NCI-H510A (cell line): Measurements from ENCODE around the gene MPRIP.

Experiments used
- DNase-seq: peaks from one replicate; lab custom pipeline; 2025; lab: John Stamatoyannopoulos, UW

The MPRIP gene

DNA sequence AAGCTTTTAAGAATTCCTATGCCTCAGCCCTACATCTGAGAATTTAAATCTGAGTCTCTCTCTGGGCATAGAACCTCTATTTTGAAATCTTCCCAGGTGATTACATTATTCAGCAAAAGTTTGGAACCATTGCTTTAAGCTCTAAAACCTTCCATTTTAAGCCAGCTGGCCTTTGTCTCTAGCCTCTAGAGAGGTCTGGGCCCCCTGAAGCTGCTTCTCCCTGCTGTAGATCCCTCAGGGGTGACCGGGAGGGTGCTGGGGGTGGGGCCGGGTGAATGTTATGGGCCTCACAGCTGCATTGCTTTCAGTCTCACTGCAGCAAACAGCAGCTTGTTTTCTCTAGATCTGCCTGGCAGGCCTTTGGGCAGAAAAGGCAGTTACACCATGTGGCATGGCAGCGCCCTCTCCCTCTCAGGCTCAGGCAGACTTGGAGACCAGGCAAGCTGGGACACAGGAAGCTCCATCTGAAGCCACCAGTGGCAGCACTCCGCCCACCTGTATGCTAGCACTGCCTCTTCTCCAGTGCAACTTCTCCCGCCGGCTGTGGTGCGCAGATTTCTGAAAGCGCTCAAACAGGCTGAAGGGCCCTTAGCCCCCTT is 66.3 kb downstream of the MPRIP start:
- DNase-seq: peak; percentile 38

DNA sequence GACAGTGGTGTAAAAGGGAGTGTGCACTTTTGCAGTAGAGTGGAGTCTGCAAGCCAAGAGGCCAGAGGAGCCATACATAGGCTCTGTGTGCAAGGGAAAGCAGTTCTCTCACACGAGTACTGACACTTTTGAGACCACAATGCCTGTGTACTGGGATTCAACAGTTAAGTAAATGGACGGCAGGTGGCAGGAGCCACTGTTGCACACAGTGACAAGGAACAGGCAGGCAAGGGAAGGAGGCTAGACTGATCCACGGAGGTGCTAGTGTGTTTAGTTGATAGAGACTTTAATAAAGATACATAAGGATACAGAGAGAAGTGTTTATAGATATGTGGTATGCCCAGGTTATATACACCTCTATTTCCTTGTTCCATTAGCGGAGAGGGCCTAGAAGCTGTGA is 67.0 kb downstream of the MPRIP start:
- DNase-seq: no peak

DNA sequence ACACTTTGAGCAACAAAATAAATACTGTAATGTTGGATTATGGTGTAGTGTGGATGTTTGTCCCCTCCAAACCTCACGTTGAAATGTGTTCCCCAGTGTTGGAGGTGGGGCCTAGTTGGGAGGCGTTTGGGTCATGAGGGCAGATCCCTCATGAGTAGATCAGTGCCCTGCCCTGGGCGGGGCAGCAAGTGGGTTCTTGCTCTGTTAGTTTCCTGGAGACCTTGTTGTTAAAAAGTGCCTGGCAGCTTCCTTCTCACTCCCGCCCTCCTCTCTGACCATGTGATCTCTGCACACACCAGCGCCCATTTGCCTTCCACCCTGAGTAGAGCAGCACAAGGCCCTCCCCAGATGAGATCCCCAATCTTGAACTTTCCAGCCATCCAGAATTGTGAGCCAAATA is 67.7 kb downstream of the MPRIP start:
- no peak for DNase-seq

DNA sequence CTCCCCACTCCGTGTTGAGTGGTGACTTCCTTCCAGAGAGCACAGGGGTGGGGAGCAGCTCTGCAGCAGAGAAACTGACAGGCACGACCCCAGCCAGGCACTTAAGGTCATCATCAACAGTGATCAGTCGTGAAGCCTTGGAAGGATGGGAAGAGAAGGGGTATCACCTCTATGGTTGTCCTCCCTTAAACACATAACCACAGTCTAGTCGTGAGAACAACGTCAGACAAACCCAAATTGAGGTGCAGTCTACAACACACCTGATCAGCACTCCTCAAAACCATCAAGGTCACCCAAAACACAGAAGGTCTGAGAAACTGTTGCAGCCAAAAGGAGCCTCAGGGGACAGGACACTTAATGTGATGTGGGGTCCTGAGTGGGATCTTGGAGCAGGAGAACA is 68.3 kb downstream of the MPRIP start:
- DNase-seq: no peak

DNA sequence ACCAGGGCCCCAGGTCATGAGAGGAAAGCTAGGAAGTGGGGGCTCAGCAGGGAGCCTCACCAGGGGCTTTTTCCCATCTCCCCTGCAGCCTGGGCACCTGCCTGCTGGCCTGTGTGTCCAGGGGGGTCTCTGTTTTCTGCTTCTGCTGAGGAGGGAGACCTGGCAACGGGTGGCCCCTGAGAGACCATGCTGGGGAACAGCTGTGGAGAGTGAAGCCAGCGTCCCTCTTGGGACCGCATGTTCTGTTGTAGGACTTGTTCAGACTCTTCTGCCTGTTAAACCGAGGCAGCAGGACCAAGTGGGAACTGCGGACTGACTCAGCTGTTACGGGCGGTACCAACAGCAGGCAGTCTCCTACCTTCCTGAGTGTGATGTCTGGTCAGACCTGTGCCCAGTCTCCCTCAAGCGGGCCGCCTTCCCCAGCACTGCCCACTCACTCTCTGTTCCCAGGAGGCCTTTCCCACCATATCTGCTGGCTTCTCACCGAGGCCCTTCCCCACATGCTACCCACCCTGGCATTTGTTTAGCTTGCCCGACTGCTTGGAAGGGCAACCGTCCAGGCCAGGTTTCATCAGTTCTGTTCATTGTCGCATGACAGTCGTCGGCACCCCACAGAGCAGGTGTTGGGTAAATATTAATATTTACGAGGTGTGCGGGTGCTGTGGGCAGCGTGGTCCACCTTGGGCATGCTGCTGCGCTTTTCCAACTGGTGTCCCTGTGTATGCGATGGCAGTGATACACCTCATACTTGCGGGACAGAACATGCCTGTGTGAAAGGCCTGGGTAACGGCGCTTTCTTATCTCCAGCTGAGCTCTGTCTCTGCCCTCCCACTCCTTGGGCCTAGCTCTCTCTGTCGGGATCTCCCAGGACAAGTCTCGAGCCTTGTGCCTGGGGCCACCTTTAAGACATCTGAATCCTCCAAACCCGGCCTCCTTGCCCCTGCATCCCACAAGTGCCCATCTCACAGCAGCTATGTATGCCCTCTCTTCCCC is 69.4 kb downstream of the MPRIP start:
- DNase-seq: no peak

DNA sequence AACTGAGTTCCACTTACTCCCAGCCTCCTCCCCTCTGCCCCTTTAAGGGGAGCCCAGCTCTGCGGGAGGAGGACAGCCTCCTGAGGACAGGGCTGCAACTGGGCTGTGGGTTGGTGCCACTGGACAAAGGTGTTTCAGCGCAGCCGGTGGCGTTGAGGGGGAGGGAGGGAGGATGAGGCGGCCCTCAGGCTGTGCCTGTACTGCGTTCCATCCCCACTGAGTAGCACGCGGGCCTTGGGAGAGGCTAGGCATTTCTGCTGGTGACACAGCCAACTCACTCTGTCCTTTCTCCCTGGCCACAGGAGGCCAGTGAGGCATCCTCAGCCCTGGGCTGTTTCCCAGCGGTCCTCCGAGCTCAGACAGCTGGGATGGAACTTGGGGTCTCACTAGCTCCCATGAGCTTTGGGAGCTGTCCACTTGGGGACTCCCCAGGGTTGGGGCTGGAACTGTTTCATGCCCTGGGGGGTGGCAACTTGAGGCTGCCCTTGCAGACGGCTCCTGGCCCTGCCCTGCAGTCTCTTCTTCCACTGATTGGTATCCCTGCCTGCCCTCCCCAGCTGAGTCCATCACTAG is 70.5 kb downstream of the MPRIP start:
- DNase-seq: no peak

DNA sequence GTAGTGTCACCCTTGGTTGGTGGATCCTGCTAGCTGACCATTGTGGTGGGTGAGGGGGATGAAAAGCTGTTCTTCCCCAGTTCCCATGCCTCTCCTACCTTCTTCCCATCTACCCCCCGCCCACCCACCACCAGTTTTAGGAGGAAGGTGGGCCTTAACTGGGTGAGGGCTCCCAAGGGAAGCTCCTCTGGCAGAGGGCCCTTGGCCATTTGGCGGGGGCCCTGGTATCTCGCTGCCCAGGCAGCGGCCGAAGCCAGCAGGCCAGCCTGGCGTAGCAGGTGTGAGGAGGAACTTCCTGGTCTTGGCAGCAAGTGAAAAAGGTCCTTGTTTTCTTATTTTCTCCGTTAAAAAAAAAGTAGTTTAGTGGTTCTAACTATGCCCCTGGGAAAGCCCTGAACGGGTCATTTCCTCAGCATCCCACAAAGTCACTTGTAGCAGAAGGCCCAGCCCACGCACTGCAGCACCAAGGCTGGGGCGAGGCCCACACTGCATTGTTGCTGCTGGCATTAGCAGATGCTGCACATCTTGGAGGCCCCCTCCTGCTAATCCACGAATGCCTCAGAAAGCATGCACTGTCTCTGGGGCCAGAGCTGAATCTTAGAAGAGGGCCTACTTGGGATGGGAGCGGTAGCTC is 72.5 kb downstream of the MPRIP start:
- DNase-seq: no peak

DNA sequence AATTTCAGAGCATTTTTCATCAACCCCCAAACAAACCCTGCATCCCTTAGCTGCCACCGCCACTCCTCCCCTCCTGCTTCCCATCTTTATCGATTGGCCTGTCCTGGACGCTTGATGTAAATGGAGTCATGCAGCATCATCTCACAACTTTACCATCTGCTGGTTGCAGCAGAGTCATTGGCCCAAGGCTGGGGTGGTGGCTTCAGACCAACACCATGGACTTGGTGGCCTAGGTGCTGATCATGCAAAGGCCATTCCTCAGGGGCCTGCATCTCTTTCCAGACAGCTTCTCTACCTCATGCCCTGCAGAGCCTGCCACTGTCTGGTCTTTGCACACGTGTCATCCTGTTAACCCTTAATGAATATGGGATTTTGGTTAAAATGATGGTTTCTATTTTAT is 73.4 kb downstream of the MPRIP start:
- no peak for DNase-seq

DNA sequence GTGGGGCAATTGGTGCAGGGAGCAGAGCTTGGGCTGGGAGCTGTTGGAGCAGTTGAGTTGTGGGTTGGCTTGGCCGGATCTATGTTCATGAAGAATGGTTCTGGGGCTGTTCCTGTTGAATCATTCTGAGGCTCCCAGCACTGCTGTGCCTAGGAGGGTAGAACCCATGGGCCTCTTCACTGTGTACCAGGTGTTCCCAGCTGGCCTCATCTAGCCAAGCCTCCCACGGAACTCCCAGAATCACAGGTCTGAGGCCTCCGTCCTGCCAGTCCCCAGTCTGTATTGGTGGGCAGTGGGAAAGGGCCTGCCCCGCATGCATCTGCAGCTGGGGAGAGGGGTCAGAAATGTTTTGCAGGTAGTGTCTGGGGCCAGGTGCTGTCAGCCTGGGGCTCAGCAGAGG is 74.1 kb downstream of the MPRIP start:
- DNase-seq: no peak

DNA sequence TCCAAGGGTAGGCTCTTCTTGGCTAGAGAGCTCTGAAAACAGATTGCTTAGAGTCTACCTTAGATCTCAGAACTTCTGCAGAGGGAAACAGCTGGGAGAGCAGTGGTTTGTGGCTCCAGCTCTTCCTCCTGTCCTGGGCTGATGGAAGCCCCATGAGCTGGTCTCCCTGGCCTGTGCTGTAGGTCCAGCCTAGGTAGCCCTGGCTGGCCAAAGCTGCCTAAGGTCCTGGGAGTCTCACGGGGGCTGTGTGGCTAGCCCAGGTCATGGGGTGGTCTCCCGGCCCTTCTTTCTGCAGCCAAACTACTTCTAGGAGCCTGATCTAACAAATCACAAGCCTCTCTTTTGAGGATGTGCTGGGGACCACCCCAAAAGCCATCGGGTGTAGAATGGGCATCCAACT is 75.7 kb downstream of the MPRIP start:
- no peak for DNase-seq

DNA sequence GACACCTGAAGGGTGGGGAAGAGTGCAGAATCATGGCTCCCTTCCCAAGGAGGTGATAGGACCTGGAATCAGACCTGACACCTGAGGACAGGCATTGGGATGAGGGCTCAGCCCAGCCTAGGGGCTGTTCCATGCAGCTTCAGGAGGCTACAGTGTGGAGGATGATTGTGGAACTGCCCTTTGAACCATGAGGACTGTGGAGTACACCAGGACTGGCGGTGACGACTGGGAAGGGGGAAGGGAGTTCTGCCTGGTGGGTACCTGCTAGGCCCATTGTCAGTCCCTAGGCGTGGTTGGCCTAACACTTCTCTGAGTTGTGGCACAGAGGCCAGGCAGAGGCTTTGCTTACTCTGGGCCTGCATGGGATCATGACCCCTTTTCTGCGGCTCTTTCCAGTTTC is 76.1 kb downstream of the MPRIP start:
- DNase-seq: no peak

DNA sequence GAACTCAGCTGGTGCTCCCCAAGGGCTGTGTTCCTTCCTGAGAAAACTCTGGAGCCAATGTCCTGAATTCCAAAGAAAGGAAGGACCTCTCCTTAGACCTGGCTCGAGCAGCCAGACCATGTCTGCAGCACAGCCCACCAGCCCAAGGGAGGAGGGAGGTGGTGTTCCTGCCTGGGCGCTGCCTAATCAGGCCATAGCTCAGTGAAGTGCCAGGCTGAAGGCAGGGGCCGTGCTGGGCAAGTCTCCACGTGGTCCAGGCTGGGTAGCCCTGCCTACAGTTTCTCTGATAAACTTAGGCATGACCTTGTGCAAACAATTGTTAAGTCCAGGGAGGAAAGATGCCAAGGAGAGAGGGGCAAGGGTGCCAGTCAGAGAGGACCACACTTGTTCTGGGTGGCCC is 76.8 kb downstream of the MPRIP start:
- DNase-seq: no peak

DNA sequence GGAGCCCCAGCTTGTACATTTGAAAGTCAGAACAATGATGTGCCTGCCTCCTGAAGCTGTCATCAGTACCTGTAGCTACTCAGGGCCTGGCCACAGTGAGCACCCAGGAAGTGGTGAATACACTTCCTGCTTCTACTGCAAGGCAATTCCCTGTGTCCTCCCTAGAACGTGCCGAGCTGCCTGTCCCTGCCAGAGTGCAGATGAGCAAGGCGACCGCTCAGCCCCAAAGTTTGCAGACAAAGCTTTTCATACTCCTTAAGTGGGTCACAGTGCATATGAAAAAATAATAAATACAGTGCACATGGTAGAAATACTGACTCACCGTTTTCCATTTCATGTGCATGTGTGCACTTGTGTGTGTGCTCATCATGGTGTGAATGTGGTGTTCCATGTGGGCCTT is 77.3 kb downstream of the MPRIP start:
- no peak for DNase-seq

DNA sequence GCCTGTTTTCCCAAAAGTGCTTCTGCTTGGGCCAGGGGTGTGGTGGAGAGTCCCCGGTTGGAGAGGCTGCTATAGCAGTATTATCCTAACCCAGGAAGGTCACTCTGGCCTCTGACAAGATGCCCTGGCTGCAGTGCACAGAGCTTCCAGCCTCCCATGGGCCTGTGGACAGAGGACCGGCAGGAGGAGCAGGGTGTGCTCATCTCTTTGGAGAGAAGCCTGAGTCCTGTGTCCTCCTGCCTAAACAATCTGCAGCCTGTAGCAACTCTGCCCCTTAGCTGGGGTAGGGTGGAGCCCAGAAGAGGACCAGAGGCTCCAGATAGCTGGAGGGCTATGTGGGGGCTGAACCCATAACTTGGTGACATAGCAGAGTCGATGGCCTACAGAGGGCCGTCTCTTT is 78.0 kb downstream of the MPRIP start:
- no peak for DNase-seq

DNA sequence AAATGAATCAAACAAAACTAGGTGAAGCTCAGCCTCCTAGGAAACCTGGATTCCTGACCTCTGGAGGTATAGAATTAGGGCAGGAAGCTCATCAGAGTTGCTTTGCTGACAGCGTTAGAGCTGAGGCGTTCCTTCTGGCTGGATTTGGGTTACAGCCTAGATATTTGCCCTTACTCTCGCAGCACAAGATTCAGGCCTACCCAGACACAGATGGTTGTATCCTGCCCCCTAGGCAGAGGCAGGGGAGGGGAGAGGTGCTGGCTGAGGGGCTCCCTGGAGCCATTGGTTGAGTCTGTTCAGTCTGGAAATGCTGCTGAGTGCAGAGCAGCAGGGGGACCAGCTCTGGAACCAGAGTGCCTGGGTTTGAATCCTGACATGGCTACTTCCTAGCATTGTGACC is 78.4 kb downstream of the MPRIP start:
- DNase-seq: no peak

DNA sequence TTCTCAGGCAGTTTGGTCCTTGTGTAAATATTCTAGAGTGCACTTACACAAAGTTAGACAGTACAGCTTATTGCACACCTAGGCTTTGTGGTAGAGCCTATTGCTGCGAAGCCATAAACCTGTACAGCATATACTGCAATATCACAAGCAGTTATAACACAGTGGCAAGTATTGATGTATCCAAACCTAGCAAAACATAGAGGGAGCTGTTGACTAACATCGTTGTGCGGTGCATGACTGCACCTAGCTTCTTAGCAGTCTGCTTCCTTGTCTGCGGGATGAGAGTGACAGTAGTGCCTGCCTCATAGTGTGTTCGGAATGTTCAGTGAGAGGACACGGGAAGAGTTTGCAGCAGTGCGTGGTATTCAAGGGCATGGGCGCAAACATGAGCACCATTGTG is 78.9 kb downstream of the MPRIP start:
- DNase-seq: no peak

DNA sequence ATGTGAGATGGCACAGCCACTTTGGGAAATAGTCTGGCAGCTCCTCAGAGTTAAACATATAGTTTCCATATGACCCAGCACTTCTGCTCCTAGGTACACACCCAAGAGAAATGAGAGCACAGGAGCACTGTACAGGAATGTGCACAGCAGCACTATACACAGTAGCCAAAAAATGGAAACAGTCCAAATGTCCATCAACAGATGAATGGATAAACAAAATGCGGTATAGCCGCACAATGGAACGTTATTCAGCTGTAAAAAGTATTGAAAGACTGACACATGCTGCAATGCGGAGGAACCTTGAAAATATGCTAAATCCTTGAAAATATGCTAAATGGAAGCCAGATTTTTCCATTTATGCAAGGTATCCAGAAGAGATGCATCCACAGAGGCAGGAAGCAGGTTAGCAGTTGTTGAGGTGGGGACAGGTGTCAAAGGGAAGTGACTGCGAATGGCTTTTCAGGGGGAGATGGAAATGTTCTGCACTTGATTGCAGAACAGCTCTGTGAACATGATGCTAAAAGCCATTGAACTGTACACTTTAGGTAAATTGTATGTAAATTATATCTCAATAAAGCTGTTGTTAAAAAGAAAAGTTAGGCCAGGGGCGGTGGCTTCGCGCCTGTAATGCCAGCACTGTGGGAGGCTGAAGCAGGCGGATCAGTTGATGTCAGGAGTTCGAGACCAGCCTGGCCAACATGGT is 80.7 kb downstream of the MPRIP start:
- no peak for DNase-seq

DNA sequence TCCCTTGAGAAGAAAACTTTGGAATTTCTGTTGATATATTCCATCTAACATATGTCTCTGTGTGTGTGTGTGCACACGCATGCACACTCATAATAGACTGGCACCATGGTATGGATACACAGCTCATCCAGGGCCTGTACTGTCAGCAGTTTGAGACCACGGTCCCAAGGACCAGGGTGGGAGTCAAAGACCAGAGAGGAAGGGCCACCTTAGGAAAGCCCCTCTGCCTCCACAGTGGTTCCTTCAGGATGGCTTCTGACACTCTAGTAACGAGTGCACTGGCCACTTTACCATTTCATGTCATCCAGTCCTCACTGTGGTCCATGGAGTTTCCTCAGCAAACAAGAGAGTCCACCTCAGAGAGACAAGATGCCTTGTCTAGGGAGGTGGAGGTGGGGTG is 82.1 kb downstream of the MPRIP start:
- no peak for DNase-seq

DNA sequence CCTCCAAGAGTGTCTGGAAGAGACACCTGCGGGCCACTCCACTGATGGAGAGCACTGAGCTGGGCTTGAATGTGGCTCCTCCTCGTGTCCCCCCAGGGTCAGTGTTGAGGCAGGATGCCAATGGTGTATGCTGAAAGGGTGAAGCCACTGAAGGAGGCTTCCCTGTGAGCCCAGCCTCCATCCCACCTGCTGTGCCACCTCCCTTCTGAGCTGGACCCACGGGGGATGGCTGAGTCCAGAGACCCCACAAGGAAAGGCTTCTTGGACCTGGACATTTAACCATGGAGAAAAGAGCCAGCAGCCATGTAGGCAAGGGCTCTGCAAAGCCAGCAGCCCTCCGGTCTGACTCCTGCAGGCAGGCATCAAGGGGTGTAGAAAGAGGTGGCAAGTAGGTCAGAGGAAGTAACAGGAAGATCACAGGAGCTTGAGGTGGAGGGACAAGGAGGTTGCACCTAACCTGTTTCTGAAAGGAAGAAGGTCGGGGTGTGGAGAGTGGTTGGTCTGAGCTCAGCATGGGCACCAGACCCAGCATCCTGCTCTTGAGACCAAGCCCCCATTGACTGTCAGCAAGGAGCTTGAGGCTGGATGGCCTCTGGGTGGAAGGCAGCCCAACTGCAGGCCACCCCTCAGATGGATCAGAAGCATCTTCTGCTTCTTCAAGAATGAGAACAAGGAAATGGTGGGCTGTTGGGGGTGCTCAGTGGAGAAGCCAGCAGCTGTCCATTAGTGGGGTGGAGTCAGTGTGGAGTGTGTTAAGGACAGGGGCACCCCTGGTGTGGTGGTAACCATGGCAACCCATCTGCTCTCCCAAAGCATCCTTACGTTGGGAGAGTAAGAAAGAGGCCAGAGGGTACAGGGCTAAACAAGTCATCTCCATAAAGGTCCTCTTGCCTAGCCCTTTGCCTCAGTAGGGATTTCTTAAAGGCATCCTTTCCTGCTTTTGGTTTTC is 83.2 kb downstream of the MPRIP start:
- no peak for DNase-seq

DNA sequence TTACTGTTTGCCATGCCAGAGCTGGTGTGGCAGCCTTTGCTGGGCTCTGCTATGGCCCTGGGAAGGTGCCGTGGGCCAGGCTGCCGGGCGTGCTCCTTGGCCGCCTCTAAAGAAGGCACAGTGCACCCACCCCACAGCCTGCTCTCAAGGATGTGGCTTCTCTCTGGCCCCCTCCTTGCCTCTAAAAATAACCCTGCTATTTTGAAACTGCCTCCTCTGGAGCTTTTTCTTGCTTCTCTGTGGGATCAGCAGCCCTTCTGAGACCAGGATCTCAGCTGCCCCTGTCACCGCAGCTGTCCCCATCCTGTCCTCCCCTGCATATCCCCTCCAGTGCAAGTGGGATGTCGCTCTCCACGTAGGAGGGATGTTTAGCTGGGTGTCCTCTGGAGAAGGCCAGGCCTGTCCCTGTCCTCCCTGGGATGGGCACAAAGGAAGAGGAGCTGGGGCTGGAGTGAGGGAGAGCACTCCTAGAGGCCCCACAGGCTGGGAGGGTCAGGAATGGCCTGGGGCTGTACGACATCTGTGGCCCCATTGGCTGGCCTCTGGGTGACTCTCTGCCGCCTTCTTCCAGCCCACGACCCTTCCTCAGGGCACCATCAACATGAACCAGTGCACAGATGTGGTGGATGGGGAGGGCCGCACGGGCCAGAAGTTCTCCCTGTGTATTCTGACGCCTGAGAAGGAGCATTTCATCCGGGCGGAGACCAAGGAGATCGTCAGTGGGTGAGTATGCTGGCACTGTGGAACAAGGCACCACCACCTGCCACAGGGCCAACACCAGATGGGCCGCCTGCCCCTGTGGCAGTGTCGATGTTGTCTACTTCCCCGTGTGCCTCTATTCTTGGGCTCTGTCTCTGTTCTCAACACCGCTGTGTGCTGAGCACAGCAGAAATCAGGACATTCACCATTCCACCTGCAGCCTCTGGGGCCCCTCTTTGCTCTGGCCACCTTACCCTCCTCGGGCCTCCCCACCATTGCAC is 84.2 kb downstream of the MPRIP start:
- DNase-seq: no peak
